ENCODE data around the gene GRM2. TPM values are rescaled to one million over a fixed set of nuclear protein-coding genes. Genes with fewer than 3 reads are reported as not detected.

The GRM2 gene
- total RNA-seq, 4 donors from 2014 or later: 0.04 to 0.57 (median 0.53) TPM; not detected in 1

DNA sequence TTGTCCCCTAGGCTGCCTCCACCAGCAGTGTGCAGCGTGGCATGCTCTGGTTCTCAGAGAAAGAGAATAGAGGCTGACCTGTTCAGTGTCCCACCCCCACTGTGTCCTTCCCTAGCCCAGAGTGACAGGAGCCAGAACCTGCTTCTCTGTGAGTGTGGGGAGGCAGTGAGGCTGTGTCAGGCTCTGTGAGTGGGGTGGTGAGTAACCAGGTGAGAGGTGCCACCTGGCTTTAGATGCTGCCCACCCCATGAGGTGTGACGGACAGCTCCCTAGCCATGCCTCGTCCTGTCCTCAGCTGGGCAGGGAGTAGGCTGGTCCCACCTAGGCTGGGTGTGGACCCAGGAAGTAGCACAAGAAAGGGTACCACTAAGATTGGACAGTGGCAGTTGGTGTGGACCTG, 29.5 kb upstream of the GRM2 start:
- Histone ChIP-seq H3K9me3 (no peaks in the 10 kb centered on the region), H3K27me3 (no peaks in the 10 kb centered on the region), H3K4me1 (peaks cover 40 to 97% (median 57%) of the 10 kb centered on the region in 3 donors), H3K4me3 (no peak overlapping the region), H3K36me3 (peaks cover 0 to 73% (median 0%) of the 10 kb centered on the region in 3 donors), H3K27ac (peak overlapping the region in 1 of 4 donors; percentile 13)
- intact Hi-C loops (cut with DNase I): no loop called here
- DNase-seq: no peak
- 93% methylated on average over 3 of the region's 3 CpGs; no CpG with 5 or more reads in 1 of the 2 donors for WGBS, 2 donors
- TF ChIP-seq CTCF (IDR thresholded peaks at IDR 0.05) (no peak), POLR2A (IDR thresholded peaks at IDR 0.05) (no peak)

- intact Hi-C loops (cut with DNase I): no loop called here
- Histone ChIP-seq H3K27ac (peak overlapping the region in 1 of 4 donors; percentile 13), H3K36me3 (peaks cover 0 to 81% (median 0%) of the 10 kb centered on the region in 3 donors), H3K4me1 (peaks cover 35 to 97% (median 50%) of the 10 kb centered on the region in 3 donors), H3K4me3 (no peak overlapping the region), H3K9me3 (no peaks in the 10 kb centered on the region), H3K27me3 (no peaks in the 10 kb centered on the region)
- WGBS, 2 donors: no CpG with 5 or more reads among the region's 1 CpG
- no peak for TF ChIP-seq POLR2A (IDR thresholded peaks at IDR 0.05)
- no peak for DNase-seq
Measured at GRCh38 chr3:51678186-51678585, 28.7 kb upstream of the GRM2 start.

GRCh38 chr3:51678641-51679040, 28.2 kb upstream of the GRM2 start:
- Histone ChIP-seq H3K9me3 (no peaks in the 10 kb centered on the region), H3K4me1 (peaks cover 30 to 97% (median 49%) of the 10 kb centered on the region in 3 donors), H3K27ac (peak overlapping the region in 1 of 4 donors; percentile 13), H3K36me3 (peaks cover 0 to 86% (median 0%) of the 10 kb centered on the region in 3 donors), H3K4me3 (no peak overlapping the region), H3K27me3 (no peaks in the 10 kb centered on the region)
- intact Hi-C loops (cut with DNase I): no loop called here
- WGBS, 2 donors: 78% methylated on average over 2 of the region's 2 CpGs; no CpG with 5 or more reads in 1 of the 2 donors
- TF ChIP-seq POLR2A (IDR thresholded peaks at IDR 0.05) (no peak), CTCF (IDR thresholded peaks at IDR 0.05) (no peak)
- no peak for DNase-seq

GRCh38 chr3:51679318-51679717, 27.6 kb upstream of the GRM2 start:
- TF ChIP-seq CTCF (IDR thresholded peaks at IDR 0.05): no peak
- no peak for TF ChIP-seq POLR2A (IDR thresholded peaks at IDR 0.05)
- Histone ChIP-seq H3K27ac (no peak overlapping the region), H3K4me1 (peaks cover 27 to 97% (median 45%) of the 10 kb centered on the region in 3 donors), H3K9me3 (no peaks in the 10 kb centered on the region), H3K4me3 (no peak overlapping the region), H3K27me3 (no peaks in the 10 kb centered on the region), H3K36me3 (peaks cover 2 to 89% (median 2%) of the 10 kb centered on the region in 3 donors)
- DNase-seq: no peak
- WGBS, 2 donors: 83 to 90% methylated on average over 2 of the region's 4 CpGs
- intact Hi-C loops (cut with DNase I): no loop called here

- 65 to 84% methylated on average over 7 of the region's 7 CpGs for WGBS, 2 donors
- H3K36me3 ChIP-seq: peaks cover 5 to 89% (median 6%) of the 10 kb centered on the region in 3 donors
- DNase-seq: no peak
- H3K27ac ChIP-seq: peak overlapping the region in 2 of 4 donors; percentile 50 to 83
- intact Hi-C loops (cut with DNase I): loop anchor here (10.0 kb wide), 1 partner anchor 285 kb away; the partner anchor contains the start of gene RBM15B
- no peak overlapping the region for H3K4me3 ChIP-seq
- no peaks in the 10 kb centered on the region for H3K27me3 ChIP-seq
- TF ChIP-seq POLR2A (IDR thresholded peaks at IDR 0.05) (no peak), CTCF (IDR thresholded peaks at IDR 0.05) (no peak)
- H3K4me1 ChIP-seq: peaks cover 23 to 97% (median 40%) of the 10 kb centered on the region in 3 donors
- H3K9me3 ChIP-seq: no peaks in the 10 kb centered on the region
Measured at GRCh38 chr3:51679777-51680176, 27.1 kb upstream of the GRM2 start.
